Fibroblast of mammary gland (primary cell): ENCODE measurements around the gene TRNT1.
A peak's percentile ranks its signal among the peaks of the same experiment; 100 is the strongest.

ENCODE experiments used
- DNase-seq: peaks from one replicate; pipeline ENCODE4 v3.0.0-alpha.2; 2010; ENCODE audit warnings: low read depth
- H3K4me3 ChIP-seq: 2 replicates; pipeline ENCODE4 v1.5.1; 2011; ENCODE audit warnings: low read depth, mild to moderate bottlenecking, low read length, moderate library complexity; ENCODE audit not compliant: control insufficient read depth
- CTCF ChIP-seq: conservative IDR thresholded peaks from 2 replicates; pipeline ENCODE4 v1.5.1; 2011; ENCODE audit warnings: low read depth, low read length, inconsistent platforms; ENCODE audit not compliant: control insufficient read depth, insufficient read depth

The TRNT1 gene

GRCh38 chr3:3165650-3166049 lies 38.9 kb downstream of the TRNT1 start:
- DNase-seq: no peak
- TF ChIP-seq CTCF: no peak
- H3K4me3 ChIP-seq: no peak overlapping the region

- TF ChIP-seq CTCF: peak; percentile 34
- H3K4me3 ChIP-seq: no peak overlapping the region
- DNase-seq: peak; percentile 49
These were observed 44.3 kb downstream of the TRNT1 start for GRCh38 chr3:3170998-3171397.

GRCh38 chr3:3172627-3173026 lies 45.9 kb downstream of the TRNT1 start:
- TF ChIP-seq CTCF: no peak
- no peak overlapping the region for H3K4me3 ChIP-seq
- no peak for DNase-seq

- peak; percentile 30 for DNase-seq
- no peak for TF ChIP-seq CTCF
- no peak overlapping the region for H3K4me3 ChIP-seq
These were observed 51.2 kb downstream of the TRNT1 start for GRCh38 chr3:3177861-3178497.

GRCh38 chr3:3178498-3179328 lies 52.0 kb downstream of the TRNT1 start:
- DNase-seq: no peak
- H3K4me3 ChIP-seq: peak overlapping the region; percentile 99
- no peak for TF ChIP-seq CTCF

- H3K4me3 ChIP-seq: peak within 1 kb of the TSS; percentile 99
- peak; percentile 74 for DNase-seq
- TF ChIP-seq CTCF: peak; percentile 54
These were observed 52.8 kb downstream of the TRNT1 start, which contains the start of gene CRBN for GRCh38 chr3:3179407-3180094. Gene CRBN, minus strand, starts transcription at chr3:3179691. Its CDS starts 4 bp downstream, at chr3:3179687.
